ENCODE measurements around the gene PTPRG. TPM values are rescaled to one million over a fixed set of nuclear protein-coding genes. Genes with fewer than 3 reads are reported as not detected.

The PTPRG gene
- total RNA-seq, 1 experiment from 2014 or later: 0.74 TPM

- intact Hi-C loops (cut with micrococcal nuclease; ENCODE audit: unreplicated experiment) (no loop called here), in situ Hi-C loops (cut with HindIII; ENCODE audit: low pct_unique_long_range_greater_than_20kb, low sequenced_read_pairs) (no loop called here)
- POLR2A ChIA-PET: no interaction called here
- no peaks in the 10 kb centered on the region for H3K27me3 ChIP-seq (ENCODE audit: control insufficient read depth, insufficient read depth, low read length)
- no peak overlapping the region for H3K27ac ChIP-seq (ENCODE audit: low read length)
- no peaks in the 10 kb centered on the region for H3K36me3 ChIP-seq (ENCODE audit: control insufficient read depth, insufficient read depth, low read length)
- no peaks in the 10 kb centered on the region for H3K9me3 ChIP-seq (ENCODE audit: control insufficient read depth, insufficient read depth, low read depth, low read length)
- CTCF ChIA-PET: no interaction called here
- BruUV-seq (replicated peaks): no TSS peak
- no peaks in the 10 kb centered on the region for H3K4me1 ChIP-seq (ENCODE audit: control insufficient read depth, insufficient read depth, low read length)
- DNase-seq (ENCODE audit: low read depth, low spot score) (no peak), ATAC-seq (no peak)
- TF ChIP-seq CTCF (IDR thresholded peaks at IDR 0.05) (no peak), TCF7L2 (IDR thresholded peaks at IDR 0.05; ENCODE audit: low read depth, low read length) (no peak), SIN3A (IDR thresholded peaks at IDR 0.05; ENCODE audit: borderline replicate concordance, insufficient read depth, low read depth, low read length) (no peak), REST (IDR thresholded peaks at IDR 0.05; ENCODE audit: insufficient read depth in 1 of 2, low read depth in 2 of 2, low read length in 1 of 2) (no peak), POLR2AphosphoS5 (IDR thresholded peaks at IDR 0.05; ENCODE audit: low read depth, low read length) (no peak)
- H3K4me3 ChIP-seq (ENCODE audit: low read depth in 2 of 2, low read length in 2 of 2): no peak overlapping the region
Observed at GRCh38 chr3:62097121-62097520, 535.8 kb downstream of the PTPRG start.

- POLR2A ChIA-PET: no interaction called here
- intact Hi-C loops (cut with micrococcal nuclease; ENCODE audit: unreplicated experiment): no loop called here
- Histone ChIP-seq H3K27me3 (ENCODE audit: control insufficient read depth, insufficient read depth, low read length) (no peaks in the 10 kb centered on the region), H3K9me3 (ENCODE audit: control insufficient read depth, insufficient read depth, low read depth, low read length) (no peaks in the 10 kb centered on the region), H3K27ac (ENCODE audit: low read length) (no peak overlapping the region), H3K36me3 (ENCODE audit: control insufficient read depth, insufficient read depth, low read length) (no peaks in the 10 kb centered on the region), H3K4me1 (ENCODE audit: control insufficient read depth, insufficient read depth, low read length) (no peaks in the 10 kb centered on the region), H3K4me3 (ENCODE audit: low read depth in 2 of 2, low read length in 2 of 2) (no peak overlapping the region)
- no TSS peak for BruUV-seq (replicated peaks)
- no peak for TF ChIP-seq CTCF (IDR thresholded peaks at IDR 0.05)
- TF ChIP-seq POLR2AphosphoS5 (IDR thresholded peaks at IDR 0.05; ENCODE audit: low read depth, low read length): no peak
- TF ChIP-seq TCF7L2 (IDR thresholded peaks at IDR 0.05; ENCODE audit: low read depth, low read length): no peak
- no peak for TF ChIP-seq SIN3A (IDR thresholded peaks at IDR 0.05; ENCODE audit: borderline replicate concordance, insufficient read depth, low read depth, low read length)
- TF ChIP-seq REST (IDR thresholded peaks at IDR 0.05; ENCODE audit: insufficient read depth in 1 of 2, low read depth in 2 of 2, low read length in 1 of 2): no peak
- ATAC-seq: no peak
- in situ Hi-C loops (cut with HindIII; ENCODE audit: low pct_unique_long_range_greater_than_20kb, low sequenced_read_pairs): no loop called here
- CTCF ChIA-PET: no interaction called here
- no peak for DNase-seq (ENCODE audit: low read depth, low spot score)
Observed at GRCh38 chr3:62098646-62099365, 537.4 kb downstream of the PTPRG start.

Measured in Panc1 (cell line).